Loucy (cell line): ENCODE measurements around the gene ABCC8.

ENCODE experiments used
- CTCF ChIP-seq: fragments of 200-600 bp; sonication (generic); conservative IDR thresholded peaks from 2 replicates; pipeline ENCODE4 v1.5.1; 2014; ENCODE audit warnings: mild to moderate bottlenecking, antibody characterized with exemption, low read length
- EZH2phosphoT487 ChIP-seq: fragments of 200-600 bp; IDR thresholded peaks from 2 replicates; pipeline ENCODE4 v1.6.1; 2018; ENCODE audit warnings: antibody characterized with exemption, mild to moderate bottlenecking, moderate library complexity, borderline replicate concordance

GRCh38 chr11:17369684-17370243 is 106.9 kb downstream of the ABCC8 start:
- TF ChIP-seq CTCF, result no peak
- TF ChIP-seq EZH2phosphoT487, result no peak
